Astrocyte (in vitro differentiated cells and primary cell): ENCODE measurements around the gene CTNNA2.

Experiments
- CTCF ChIP-seq: IDR thresholded peaks from 2 replicates; pipeline ENCODE4 v1.5.1; 2011; ENCODE audit warnings: low read depth, mild to moderate bottlenecking, inconsistent platforms, low read length, moderate library complexity; ENCODE audit not compliant: insufficient read depth
- EZH2 ChIP-seq: IDR thresholded peaks from 2 replicates; pipeline ENCODE4 v1.6.1; 2012; ENCODE audit warnings: mild to moderate bottlenecking, low read length, inconsistent platforms; ENCODE audit not compliant: insufficient read depth

- TF ChIP-seq CTCF, result peak; percentile 74
- no peak for TF ChIP-seq EZH2
These were observed 423.2 kb downstream of the CTNNA2 start for GRCh38 chr2:79935771-79936657.
